Left renal pelvis (tissue), 4 donors: ENCODE data around the gene NTM. TPM values are rescaled to one million over a fixed set of nuclear protein-coding genes. Genes with fewer than 3 reads are reported as not detected.
A peak's percentile ranks its signal among the peaks of the same experiment; 100 is the strongest.

Source experiments
- DNase-seq, 4 donors: peaks; one replicate each; pipeline ENCODE4 v3.0.0-alpha.2; 2013; ENCODE audit warnings: low read depth in 4 of 4, low spot score in 3 of 4
- polyA plus RNA-seq, 4 donors: library from polyadenylated mRNA; unstranded; fragments of 120-200 nt; gene quantifications; one replicate each; pipeline ENCODE4 v1.2.1, GENCODE V29; 2013; ENCODE audit not compliant: insufficient read length in 4 of 4

NTM gene
- polyA plus RNA-seq, 4 donors = 41.2 to 80.3 (median 50.2) TPM

GRCh38 chr11:131924457-131925201 lies 554.2 kb downstream of the NTM start:
- DNase-seq = peak in 1 of 4 donors; percentile 61

GRCh38 chr11:131925829-131926228 lies 555.4 kb downstream of the NTM start:
- no peak for DNase-seq

- DNase-seq = peak in 1 of 4 donors; percentile 39
Measured at GRCh38 chr11:131928992-131929391, 558.6 kb downstream of the NTM start.

DNA sequence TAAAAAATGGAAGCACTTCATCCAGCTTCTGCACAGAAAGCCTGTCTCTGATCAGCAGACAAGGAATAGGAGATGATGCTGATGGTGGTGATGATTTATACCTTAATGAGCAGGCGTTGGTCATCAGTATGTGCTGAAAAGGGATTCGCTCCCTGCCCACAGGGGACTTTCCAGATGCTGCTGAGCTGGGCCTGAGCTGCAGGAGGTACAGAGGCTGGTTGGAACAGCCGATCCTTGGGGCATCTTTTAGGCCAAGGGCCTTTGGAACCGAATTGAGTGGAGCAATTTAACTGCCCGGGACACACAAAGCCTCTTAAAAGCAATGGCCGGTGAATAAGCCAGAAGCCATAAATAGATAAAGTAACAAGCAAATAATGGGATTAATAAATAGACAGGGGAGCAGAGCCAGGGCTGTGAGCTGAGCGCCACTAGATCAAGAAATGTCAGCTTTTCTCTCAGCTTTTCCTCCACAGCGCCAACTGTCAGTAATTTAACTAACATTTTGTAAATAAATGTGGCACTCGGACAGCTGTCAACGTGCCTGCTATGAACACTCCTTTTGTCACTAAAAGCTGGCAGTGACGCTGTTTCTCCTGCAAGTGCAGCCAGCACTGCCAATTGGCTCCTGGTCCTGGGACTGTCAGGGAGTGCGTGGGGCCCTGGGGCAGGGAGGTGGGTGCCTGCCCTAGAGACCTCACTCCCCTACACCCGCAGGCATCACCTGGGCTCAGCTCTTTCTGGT lies 562.3 kb downstream of the NTM start:
- DNase-seq = no peak

- no peak for DNase-seq
Measured at GRCh38 chr11:131934006-131934405, 563.6 kb downstream of the NTM start.

GRCh38 chr11:131938351-131938751 lies 567.9 kb downstream of the NTM start:
- peak in 1 of 4 donors; percentile 35 for DNase-seq

- no peak for DNase-seq
Measured at GRCh38 chr11:131940126-131940525, 569.7 kb downstream of the NTM start.

DNA sequence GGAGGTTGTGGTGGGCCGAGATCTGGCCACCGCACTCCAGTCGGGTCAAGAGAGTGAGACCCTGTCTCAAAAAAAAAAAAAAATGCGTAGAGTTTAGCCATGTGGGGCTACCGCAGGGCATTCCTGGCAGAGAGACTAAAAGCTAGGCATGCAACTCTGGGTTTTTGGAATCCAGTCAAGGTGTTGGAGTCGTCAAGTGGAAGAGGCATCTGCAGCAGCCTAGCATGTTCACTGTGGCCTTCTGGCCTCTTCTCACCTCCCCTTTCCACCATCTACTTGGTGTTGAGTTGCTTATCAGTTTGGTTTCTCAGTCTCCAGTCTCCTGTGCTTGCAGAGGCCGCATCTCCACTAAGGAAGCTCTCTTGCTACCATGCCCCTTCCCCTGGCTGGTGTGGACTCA lies 572.5 kb downstream of the NTM start:
- no peak for DNase-seq

GRCh38 chr11:131943295-131943694 lies 572.9 kb downstream of the NTM start:
- DNase-seq = no peak

DNA sequence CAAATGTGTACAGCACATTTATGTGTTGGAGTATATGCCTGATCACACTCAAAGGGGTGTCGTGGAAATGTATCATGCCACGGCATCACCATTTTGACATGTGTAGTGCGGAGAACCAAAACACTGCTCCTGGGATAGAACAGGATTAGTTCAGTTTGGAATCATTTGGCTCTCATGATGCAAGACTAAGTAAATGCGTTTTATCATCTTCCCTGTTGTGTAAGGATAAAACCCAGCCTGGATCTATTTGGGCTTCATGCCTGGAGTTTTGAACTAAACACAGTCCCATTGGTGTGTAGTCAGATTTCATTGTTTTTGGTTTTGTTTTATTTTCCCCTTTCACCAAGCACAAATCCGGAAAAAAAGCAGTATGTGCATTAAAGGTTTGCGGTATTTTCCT lies 574.3 kb downstream of the NTM start:
- no peak for DNase-seq

DNA sequence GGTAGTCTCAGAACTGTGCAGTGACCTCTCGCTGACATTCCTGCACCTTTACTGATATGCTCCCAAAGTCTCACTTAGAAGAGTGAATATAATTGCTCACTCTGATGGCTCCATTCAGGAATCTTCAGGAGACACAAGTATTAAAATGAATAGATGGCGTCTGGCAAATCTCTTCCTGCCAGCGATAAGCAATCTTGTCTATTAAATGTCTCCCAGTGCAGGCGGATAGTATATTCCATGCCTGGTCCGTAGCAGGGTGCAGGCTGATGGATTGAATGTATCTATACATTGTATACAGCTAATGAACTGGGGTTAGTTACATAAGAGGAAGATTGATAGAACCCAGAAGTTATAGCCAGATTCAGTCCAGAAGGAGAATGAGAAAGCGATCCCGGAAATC lies 575.3 kb downstream of the NTM start:
- DNase-seq = no peak

DNA sequence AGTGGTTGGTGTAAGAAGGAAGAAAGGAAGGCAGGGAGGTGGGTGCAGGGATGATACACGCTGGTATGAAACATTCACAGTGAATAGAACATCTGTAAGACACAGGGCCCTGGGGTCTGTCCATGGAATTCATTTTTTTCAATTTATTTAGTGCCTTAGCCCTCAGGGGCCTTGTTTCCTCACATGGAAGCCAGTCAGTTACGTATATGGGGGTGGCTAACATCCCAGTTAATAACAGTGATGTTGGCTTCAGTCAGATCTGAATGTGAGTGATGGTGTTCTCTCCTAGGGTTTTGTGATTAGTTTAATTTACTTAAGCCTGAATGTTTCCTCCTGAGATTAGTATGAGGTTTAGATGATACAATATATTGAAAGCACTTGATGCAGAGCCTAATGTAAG lies 577.1 kb downstream of the NTM start:
- no peak for DNase-seq

DNA sequence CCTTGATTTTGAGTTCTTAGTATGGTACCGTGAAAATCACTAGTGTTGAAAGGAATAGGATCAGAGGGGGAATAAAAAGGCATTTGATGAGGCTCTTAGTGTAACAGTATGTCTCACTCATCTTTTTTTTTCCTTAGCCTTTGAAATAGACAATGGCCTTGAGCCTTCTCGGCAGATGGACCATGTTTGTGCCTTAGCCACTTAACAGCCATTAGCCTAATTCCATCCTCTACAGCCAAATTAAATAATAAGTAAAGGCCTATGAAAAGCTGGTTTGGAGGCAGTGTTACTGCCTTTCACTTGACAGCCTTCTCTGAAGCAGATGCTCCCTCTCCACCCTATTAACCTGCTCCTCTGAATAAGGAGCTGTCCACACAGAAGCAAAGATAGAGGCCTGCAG lies 580.7 kb downstream of the NTM start:
- no peak for DNase-seq

DNA sequence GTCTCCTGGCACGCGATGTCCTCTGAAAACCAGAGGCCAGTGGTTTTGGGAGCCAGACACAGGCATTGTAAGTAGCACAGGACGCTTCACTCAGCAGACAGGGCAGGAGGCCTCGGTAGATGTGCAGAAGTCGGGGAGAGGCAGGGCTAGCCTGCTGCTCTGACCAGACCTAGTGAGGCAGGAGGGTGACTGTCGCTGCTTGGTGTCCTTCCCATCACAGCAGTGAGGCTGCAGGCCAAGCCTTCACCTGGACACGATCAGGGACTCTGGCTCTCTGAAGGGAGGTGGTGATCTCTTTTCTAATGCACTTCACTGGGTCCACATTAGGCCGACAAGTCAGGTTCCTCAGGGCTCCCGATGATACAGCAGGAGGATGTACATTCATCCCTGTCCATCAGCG lies 583.7 kb downstream of the NTM start:
- DNase-seq = no peak

GRCh38 chr11:131955904-131956303 lies 585.5 kb downstream of the NTM start:
- no peak for DNase-seq

DNA sequence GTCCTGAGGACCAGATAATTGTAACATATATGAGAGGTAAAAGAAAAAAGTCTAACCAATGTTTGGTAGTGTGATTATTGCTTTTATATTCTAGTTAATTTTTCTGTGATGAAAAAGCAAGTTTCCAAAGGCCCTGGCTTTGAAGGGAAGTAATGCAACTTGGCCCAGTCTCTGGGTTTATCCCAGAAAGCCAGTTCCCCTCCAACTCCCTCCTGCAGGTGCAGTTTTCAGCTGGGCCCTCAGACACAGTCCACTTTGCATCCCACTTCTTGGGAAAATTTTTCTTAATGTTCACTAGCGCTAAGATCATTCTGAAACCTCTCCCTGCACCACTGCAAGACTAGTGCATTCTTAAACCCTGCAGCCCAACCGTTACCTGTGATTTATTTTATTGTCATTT lies 586.8 kb downstream of the NTM start:
- no peak for DNase-seq

GRCh38 chr11:131957875-131958274 lies 587.5 kb downstream of the NTM start:
- no peak for DNase-seq

GRCh38 chr11:131962818-131963217 lies 592.4 kb downstream of the NTM start:
- no peak for DNase-seq

- DNase-seq = no peak
Measured at GRCh38 chr11:131964698-131965483, 594.5 kb downstream of the NTM start.

- no peak for DNase-seq
Measured at GRCh38 chr11:131965504-131965903, 595.1 kb downstream of the NTM start.

DNA sequence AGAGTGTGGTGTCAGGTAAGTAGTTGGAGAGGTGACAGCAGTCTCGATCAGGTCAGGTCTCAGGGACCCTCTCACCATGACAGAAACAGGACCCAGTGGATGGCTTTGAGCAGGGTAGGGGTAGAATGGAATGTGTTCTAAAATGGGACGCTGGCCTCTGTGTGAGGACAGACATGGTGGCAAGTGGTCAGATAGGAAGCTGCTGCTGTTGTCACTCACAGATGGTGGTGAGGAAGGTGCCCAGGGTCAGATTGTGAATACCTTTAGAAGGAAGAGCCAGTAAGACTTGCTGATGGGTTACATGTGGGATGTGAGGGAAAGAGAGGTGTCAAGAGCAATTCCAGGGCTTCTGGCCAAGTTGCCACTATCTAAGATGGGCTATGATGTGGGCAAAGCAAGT lies 596.3 kb downstream of the NTM start:
- DNase-seq = no peak
